ENCODE measurements around the gene PLEKHO2. TPM values are rescaled to one million over a fixed set of nuclear protein-coding genes. Genes with fewer than 3 reads are reported as not detected.

Gene PLEKHO2
- total and polyA plus RNA-seq, 10 of the 15 experiments (the other 5 are each of a cell fraction or from before 2014, with no cell fraction given) = 1.4 to 25.6 (median 20.5) TPM

- ChIA-PET CTCF (interaction anchor here (1.1 to 8.0 kb wide), 7 partner anchors 9 to 172 kb away, joined by 3 to 91 read pairs (median 11); no protein-coding TSS in a partner anchor), SMC1A (ENCODE audit: uncharacterized antibody, unreplicated experiment) (interaction anchor here (0.6 to 8.1 kb wide), 15 partner anchors 9 to 402 kb away, joined by 3 to 42 read pairs (median 3); partner anchors contain the start of gene SPG21), RAD21 (ENCODE audit: unreplicated experiment) (interaction anchor here (0.7 to 5.4 kb wide), 8 partner anchors 9 to 218 kb away, joined by 3 to 53 read pairs (median 4); no protein-coding TSS in a partner anchor), POLR2A (interaction anchor here (0.6 to 1.5 kb wide), 7 partner anchors 9 to 354 kb away, joined by 3 to 8 read pairs (median 3); no protein-coding TSS in a partner anchor)
- TF ChIP-seq MYB (IDR thresholded peaks at IDR 0.05; ENCODE audit: borderline replicate concordance, low read depth, low read length) (no peak), SIN3A (IDR thresholded peaks at IDR 0.05; ENCODE audit: low read depth, low read length) (no peak), ATF2 (IDR thresholded peaks at IDR 0.05; ENCODE audit: low read length) (no peak), NFIC (IDR thresholded peaks at IDR 0.05; ENCODE audit: low read depth, low read length) (no peak), SREBF1 (IDR thresholded peaks at IDR 0.05; ENCODE audit: low read length) (no peak), BACH1 (IDR thresholded peaks at IDR 0.05; ENCODE audit: borderline replicate concordance) (no peak), CREB1 (IDR thresholded peaks at IDR 0.05; ENCODE audit: low read depth) (no peak), NFXL1 (IDR thresholded peaks at IDR 0.05; ENCODE audit: borderline replicate concordance) (no peak), EED (IDR thresholded peaks at IDR 0.05; ENCODE audit: low read depth) (no peak), EP300 (IDR thresholded peaks at IDR 0.05; ENCODE audit: borderline replicate concordance in 1 of 2, control insufficient read depth in 1 of 2, low read depth in 2 of 2, low read length in 2 of 2) (no peak), RAD21 (IDR thresholded peaks at IDR 0.05; ENCODE audit: insufficient read depth, low read depth, low read length) (no peak), PAX8 (IDR thresholded peaks at IDR 0.05) (no peak), CREM (IDR thresholded peaks at IDR 0.05; ENCODE audit: low read depth) (no peak), HDAC6 (IDR thresholded peaks at IDR 0.05; ENCODE audit: unreplicated experiment) (no peak), TAF1 (IDR thresholded peaks at IDR 0.05; ENCODE audit: borderline replicate concordance, low read depth, low read length) (no peak), GATAD2B (conservative IDR thresholded peaks at IDR 0.05; ENCODE audit: low read depth) (no peak), CBX5 (IDR thresholded peaks at IDR 0.05; ENCODE audit: low read depth) (no peak), SMAD5 (IDR thresholded peaks at IDR 0.05; ENCODE audit: low read depth) (no peak), BMI1 (IDR thresholded peaks at IDR 0.05; ENCODE audit: borderline replicate concordance) (no peak)
- TF ChIP-seq, protein P1, sequence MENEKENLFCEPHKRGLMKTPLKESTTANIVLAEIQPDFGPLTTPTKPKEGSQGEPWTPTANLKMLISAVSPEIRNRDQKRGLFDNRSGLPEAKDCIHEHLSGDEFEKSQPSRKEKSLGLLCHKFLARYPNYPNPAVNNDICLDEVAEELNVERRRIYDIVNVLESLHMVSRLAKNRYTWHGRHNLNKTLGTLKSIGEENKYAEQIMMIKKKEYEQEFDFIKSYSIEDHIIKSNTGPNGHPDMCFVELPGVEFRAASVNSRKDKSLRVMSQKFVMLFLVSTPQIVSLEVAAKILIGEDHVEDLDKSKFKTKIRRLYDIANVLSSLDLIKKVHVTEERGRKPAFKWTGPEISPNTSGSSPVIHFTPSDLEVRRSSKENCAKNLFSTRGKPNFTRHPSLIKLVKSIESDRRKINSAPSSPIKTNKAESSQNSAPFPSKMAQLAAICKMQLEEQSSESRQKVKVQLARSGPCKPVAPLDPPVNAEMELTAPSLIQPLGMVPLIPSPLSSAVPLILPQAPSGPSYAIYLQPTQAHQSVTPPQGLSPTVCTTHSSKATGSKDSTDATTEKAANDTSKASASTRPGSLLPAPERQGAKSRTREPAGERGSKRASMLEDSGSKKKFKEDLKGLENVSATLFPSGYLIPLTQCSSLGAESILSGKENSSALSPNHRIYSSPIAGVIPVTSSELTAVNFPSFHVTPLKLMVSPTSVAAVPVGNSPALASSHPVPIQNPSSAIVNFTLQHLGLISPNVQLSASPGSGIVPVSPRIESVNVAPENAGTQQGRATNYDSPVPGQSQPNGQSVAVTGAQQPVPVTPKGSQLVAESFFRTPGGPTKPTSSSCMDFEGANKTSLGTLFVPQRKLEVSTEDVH (IDR thresholded peaks at IDR 0.05; ENCODE audit: low read depth, partially characterized antibody) = no peak
- H3K27ac ChIP-seq (ENCODE audit: control insufficient read depth, insufficient read depth) = no peak overlapping the region
- no peak overlapping the region for H3K4me2 ChIP-seq (ENCODE audit: control insufficient read depth, insufficient read depth)
- H3K4me1 ChIP-seq (ENCODE audit: control insufficient read depth, insufficient read depth, low read length) = peaks cover 13% of the 10 kb centered on the region
- ATAC-seq (no peak), FAIRE-seq (no peak), DNase-seq (ENCODE audit: low read depth, low spot score) (no peak)
- no peak overlapping the region for H2AFZ ChIP-seq (ENCODE audit: control insufficient read depth, low read depth, low read length)
- intact Hi-C loops (cut with micrococcal nuclease; ENCODE audit: unreplicated experiment) (no loop called here), in situ Hi-C loops (cut with MboI) (no loop called here)
- no peaks in the 10 kb centered on the region for H3K36me3 ChIP-seq (ENCODE audit: control insufficient read depth in 2 of 2, insufficient read depth in 2 of 2, low read length in 1 of 2)
- H3K79me2 ChIP-seq (ENCODE audit: control insufficient read depth, insufficient read depth, low read length) = no peaks in the 10 kb centered on the region
- 64% methylated on average over 4 of the region's 4 CpGs for WGBS (ENCODE audit: insufficient coverage, insufficient replicate concordance, low lambda C conversion rate, missing lambda C conversion rate)
- H3K9ac ChIP-seq (ENCODE audit: control insufficient read depth, insufficient read depth, low read length) = no peak overlapping the region
- BruUV-seq (replicated peaks) = no TSS peak
- H3K27me3 ChIP-seq (replicated peaks in 1 of 2; ENCODE audit: control insufficient read depth in 2 of 2, insufficient read depth in 2 of 2, low read length in 1 of 2) = no peaks in the 10 kb centered on the region
- H4K20me1 ChIP-seq (ENCODE audit: control insufficient read depth, insufficient read depth) = no peaks in the 10 kb centered on the region
- H3K4me3 ChIP-seq = no peak overlapping the region
- peaks cover 7% of the 10 kb centered on the region; the same call in 2 of the 3 replicates for H3K9me3 ChIP-seq (replicated peaks; ENCODE audit: control insufficient read depth, insufficient read depth, low read length)
Observed at GRCh38 chr15:64903326-64903950, 61.7 kb downstream of the PLEKHO2 start.
